ENCODE measurements around the gene OTUD4. TPM values are rescaled to one million over a fixed set of nuclear protein-coding genes. Genes with fewer than 3 reads are reported as not detected.
A peak's percentile ranks its signal among the peaks of the same experiment; 100 is the strongest.
"Not testable (repeated sequence)": the region's sequence is repeated elsewhere in the genome, so short reads cannot be mapped to it uniquely, and the experiment has no call there.

Gene OTUD4
- polyA plus RNA-seq, 1 experiment: 13.3 TPM

DNA sequence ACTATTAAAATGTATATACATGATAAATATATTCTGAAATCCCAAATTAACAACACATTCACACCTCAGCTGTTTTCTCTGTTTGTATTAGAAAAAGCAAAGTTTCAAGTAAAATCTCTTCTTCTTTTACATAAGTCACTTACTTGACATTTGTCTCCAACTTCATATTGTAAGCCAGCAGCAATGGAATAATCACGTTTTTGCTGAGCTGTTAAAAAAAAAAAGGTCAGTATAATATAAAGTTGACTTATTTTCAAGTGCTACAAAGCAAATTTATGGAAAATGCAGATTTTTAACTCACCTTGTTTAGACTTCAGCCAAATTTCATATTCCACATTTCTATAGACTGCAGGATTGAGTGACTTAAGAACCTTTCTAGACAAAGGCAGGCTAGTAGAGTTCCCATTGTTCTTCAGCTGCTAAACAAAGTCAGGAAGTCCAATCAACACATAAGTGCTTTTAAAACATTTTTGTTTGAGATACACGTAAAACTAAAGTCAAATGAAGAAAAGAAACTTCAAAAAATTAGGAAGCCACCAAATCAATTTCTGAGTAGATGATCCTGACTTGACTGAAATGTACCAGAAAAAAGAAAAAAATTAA is 25.0 kb downstream of the OTUD4 start:
- Histone ChIP-seq H3K36me3 (ENCODE audit: control insufficient read depth, insufficient read depth, low read length) (peaks cover 2% of the 10 kb centered on the region; the same call in 1 of the 2 replicates), H3K4me3 (ENCODE audit: low read depth, low read length) (no peak overlapping the region), H3K27me3 (ENCODE audit: control insufficient read depth, insufficient read depth, low read length) (no peaks in the 10 kb centered on the region)
- ChIA-PET CTCF (interaction anchor here (0.6 to 1.5 kb wide), 6 partner anchors 14 to 461 kb away, joined by 3 to 4 read pairs (median 3); no protein-coding TSS in a partner anchor), POLR2A (no interaction called here)
- TF ChIP-seq, protein P1, sequence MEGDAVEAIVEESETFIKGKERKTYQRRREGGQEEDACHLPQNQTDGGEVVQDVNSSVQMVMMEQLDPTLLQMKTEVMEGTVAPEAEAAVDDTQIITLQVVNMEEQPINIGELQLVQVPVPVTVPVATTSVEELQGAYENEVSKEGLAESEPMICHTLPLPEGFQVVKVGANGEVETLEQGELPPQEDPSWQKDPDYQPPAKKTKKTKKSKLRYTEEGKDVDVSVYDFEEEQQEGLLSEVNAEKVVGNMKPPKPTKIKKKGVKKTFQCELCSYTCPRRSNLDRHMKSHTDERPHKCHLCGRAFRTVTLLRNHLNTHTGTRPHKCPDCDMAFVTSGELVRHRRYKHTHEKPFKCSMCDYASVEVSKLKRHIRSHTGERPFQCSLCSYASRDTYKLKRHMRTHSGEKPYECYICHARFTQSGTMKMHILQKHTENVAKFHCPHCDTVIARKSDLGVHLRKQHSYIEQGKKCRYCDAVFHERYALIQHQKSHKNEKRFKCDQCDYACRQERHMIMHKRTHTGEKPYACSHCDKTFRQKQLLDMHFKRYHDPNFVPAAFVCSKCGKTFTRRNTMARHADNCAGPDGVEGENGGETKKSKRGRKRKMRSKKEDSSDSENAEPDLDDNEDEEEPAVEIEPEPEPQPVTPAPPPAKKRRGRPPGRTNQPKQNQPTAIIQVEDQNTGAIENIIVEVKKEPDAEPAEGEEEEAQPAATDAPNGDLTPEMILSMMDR (IDR thresholded peaks at IDR 0.05; ENCODE audit: insufficient read depth, low read depth, low read length): no peak
- no peak for DNase-seq (ENCODE audit: low read depth)

- TF ChIP-seq, protein P1 (IDR thresholded peaks at IDR 0.05; ENCODE audit: insufficient read depth, low read depth, low read length): peak; percentile 68
- no peaks in the 10 kb centered on the region for H3K27me3 ChIP-seq (ENCODE audit: control insufficient read depth, insufficient read depth, low read length)
- ChIA-PET CTCF (interaction anchor here (0.6 to 1.5 kb wide), 6 partner anchors 13 to 500 kb away, joined by 3 to 4 read pairs (median 4); no protein-coding TSS in a partner anchor), POLR2A (no interaction called here)
- no peak for DNase-seq (ENCODE audit: low read depth)
- H3K4me3 ChIP-seq (ENCODE audit: low read depth, low read length): no peak overlapping the region
- peaks cover 2% of the 10 kb centered on the region for H3K36me3 ChIP-seq (ENCODE audit: control insufficient read depth, insufficient read depth, low read length)
Measured at GRCh38 chr4:145154573-145154972, 25.8 kb downstream of the OTUD4 start.

GRCh38 chr4:145153904-145154298 is 26.5 kb downstream of the OTUD4 start:
- no peak for DNase-seq (ENCODE audit: low read depth)
- H3K36me3 ChIP-seq (ENCODE audit: control insufficient read depth, insufficient read depth, low read length): peaks cover 7% of the 10 kb centered on the region
- ChIA-PET CTCF (interaction anchor here (0.6 to 1.5 kb wide), 3 partner anchors 13 to 500 kb away, joined by 3 to 4 read pairs (median 4); no protein-coding TSS in a partner anchor), POLR2A (no interaction called here)
- no peak overlapping the region for H3K4me3 ChIP-seq (ENCODE audit: low read depth, low read length)
- TF ChIP-seq, protein P1 (IDR thresholded peaks at IDR 0.05; ENCODE audit: insufficient read depth, low read depth, low read length): no peak
- no peaks in the 10 kb centered on the region for H3K27me3 ChIP-seq (ENCODE audit: control insufficient read depth, insufficient read depth, low read length)

DNA sequence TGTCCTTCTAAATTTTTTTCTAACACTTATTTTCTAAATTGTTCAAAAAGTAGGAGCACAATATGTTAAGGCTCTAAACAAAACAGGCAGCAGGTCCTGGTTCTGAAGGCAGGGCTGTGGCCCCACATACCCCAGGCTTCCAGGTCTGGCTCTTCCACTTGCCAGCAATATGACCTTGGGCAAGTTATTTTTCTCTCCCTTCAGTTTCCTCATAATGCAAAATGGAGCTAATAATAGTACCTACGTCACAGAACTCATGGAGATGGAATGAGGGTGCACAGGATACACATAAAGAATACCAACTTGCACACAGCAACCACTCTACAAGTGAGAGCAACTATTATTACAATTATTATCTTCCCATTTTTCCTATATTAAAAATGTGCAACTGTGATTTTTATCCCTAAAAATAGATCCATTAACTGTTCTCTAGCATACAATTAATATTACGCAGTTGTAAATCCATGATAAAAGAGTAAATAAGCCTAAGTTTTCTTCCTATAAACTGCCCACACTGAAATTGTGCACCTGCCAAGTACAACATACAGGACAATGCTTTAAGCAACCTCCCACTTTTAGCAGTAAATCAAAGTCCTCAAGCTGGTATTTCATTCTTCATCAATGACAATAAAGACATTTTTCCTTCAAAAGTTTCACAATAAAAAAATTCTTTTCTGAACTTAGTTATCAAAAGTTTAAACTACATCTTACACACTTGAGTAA is 27.0 kb downstream of the OTUD4 start:
- Histone ChIP-seq H3K27me3 (ENCODE audit: control insufficient read depth, insufficient read depth, low read length) (no peaks in the 10 kb centered on the region), H3K36me3 (ENCODE audit: control insufficient read depth, insufficient read depth, low read length) (peaks cover 8% of the 10 kb centered on the region), H3K4me3 (ENCODE audit: low read depth, low read length) (no peak overlapping the region)
- ChIA-PET POLR2A (interaction anchor here (0.6 kb wide), 1 partner anchor 336 kb away, joined by 3 read pairs; no protein-coding TSS in a partner anchor), CTCF (no interaction called here)
- no peak for DNase-seq (ENCODE audit: low read depth)
- TF ChIP-seq, protein P1 (IDR thresholded peaks at IDR 0.05; ENCODE audit: insufficient read depth, low read depth, low read length): no peak

GRCh38 chr4:145148980-145149379 is 31.4 kb downstream of the OTUD4 start:
- TF ChIP-seq, protein P1 (IDR thresholded peaks at IDR 0.05; ENCODE audit: insufficient read depth, low read depth, low read length): no peak
- Histone ChIP-seq H3K27me3 (ENCODE audit: control insufficient read depth, insufficient read depth, low read length) (no peaks in the 10 kb centered on the region), H3K36me3 (ENCODE audit: control insufficient read depth, insufficient read depth, low read length) (peaks cover 10% of the 10 kb centered on the region), H3K4me3 (ENCODE audit: low read depth, low read length) (no peak overlapping the region)
- DNase-seq (ENCODE audit: low read depth): no peak
- ChIA-PET CTCF (no interaction called here), POLR2A (no interaction called here)

DNA sequence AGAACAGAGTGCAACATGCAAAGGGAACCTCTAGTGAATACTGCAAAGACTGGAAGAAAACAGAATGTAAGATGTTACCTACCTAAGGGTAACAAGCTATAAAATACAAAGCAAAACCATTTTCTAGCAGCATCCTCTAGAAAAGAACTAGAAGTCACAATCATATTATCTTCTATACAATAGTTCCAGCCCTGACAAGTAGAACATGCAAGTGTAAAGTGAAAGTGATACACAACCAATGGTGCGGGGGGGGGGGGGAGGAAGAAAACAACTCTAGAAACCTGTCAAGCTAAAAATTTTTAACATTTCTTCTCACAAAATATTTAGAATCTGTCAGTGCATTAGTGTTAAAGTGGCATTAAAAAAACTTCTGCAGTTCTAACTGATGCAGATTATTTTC is 44.2 kb downstream of the OTUD4 start:
- H3K27me3 ChIP-seq (ENCODE audit: control insufficient read depth, insufficient read depth, low read length); H3K36me3 ChIP-seq (ENCODE audit: control insufficient read depth, insufficient read depth, low read length); H3K4me3 ChIP-seq (ENCODE audit: low read depth, low read length); DNase-seq (ENCODE audit: low read depth); POLR2A ChIA-PET; CTCF ChIA-PET: not testable (repeated sequence)

All from BJ (cell line).